Glomerular visceral epithelial cell (primary cell): Measurements from ENCODE around the gene NOLC1.

Experiments used
- DNase-seq: peaks from one replicate; pipeline ENCODE4 v3.0.0-alpha.2; 2016; ENCODE audit errors: extremely low spot score

Gene NOLC1

GRCh38 chr10:102202386-102202785, 50.2 kb downstream of the NOLC1 start:
- DNase-seq: no peak

GRCh38 chr10:102208311-102209035, 56.3 kb downstream of the NOLC1 start:
- DNase-seq: no peak

GRCh38 chr10:102211615-102212299, 59.6 kb downstream of the NOLC1 start:
- DNase-seq: no peak
